Natural killer cell (primary cell): ENCODE data around the gene CAMK1. TPM values are rescaled to one million over a fixed set of nuclear protein-coding genes. Genes with fewer than 3 reads are reported as not detected.
A peak's percentile ranks its signal among the peaks of the same experiment; 100 is the strongest.

Source experiments
- ATAC-seq, 3 donors: fragments of 150-1000 bp in 2 of 3; fragments of 200-7000 bp in 1 of 3; cut with Tn5 transposase; 1 replicate in 1 of 3; 2 replicates in 2 of 3; pipeline ENCODE4 v1.10.0; 2021; ENCODE audit warnings: mild to moderate bottlenecking in 2 of 3, moderate library complexity in 2 of 3
- DNase-seq, 2 donors: peaks; one replicate each; pipeline versions ENCODE4 v3.0.0 to v3.0.0-alpha.2; 2013 to 2021; ENCODE audit warnings: mixed read lengths in 1 of 2
- H3K27ac ChIP-seq: one replicate; pipeline ENCODE4 v1.5.1; 2013; ENCODE audit warnings: mild to moderate bottlenecking, low read length
- H3K27me3 ChIP-seq: one replicate; pipeline ENCODE4 v1.6.1; 2013; ENCODE audit warnings: low read length; ENCODE audit not compliant: control insufficient read depth, insufficient read depth
- H3K36me3 ChIP-seq: one replicate; pipeline ENCODE4 v1.6.1; 2013; ENCODE audit warnings: low read length; ENCODE audit not compliant: control insufficient read depth, insufficient read depth
- H3K4me1 ChIP-seq: one replicate; pipeline ENCODE4 v1.6.1; 2013; ENCODE audit warnings: low read length; ENCODE audit not compliant: control insufficient read depth, insufficient read depth
- H3K4me3 ChIP-seq: one replicate; pipeline ENCODE4 v1.5.1; 2013; ENCODE audit warnings: low read length
- H3K9me3 ChIP-seq: one replicate; pipeline ENCODE4 v1.6.1; 2013; ENCODE audit warnings: low read length; ENCODE audit not compliant: control insufficient read depth, insufficient read depth
- H3K27ac Mint-ChIP-seq, 2 donors: one replicate each; pipeline ENCODE4 v1.8.0; 2022; ENCODE audit warnings: mild to moderate bottlenecking in 2 of 2, mixed read lengths in 2 of 2, moderate library complexity in 1 of 2
- H3K27me3 Mint-ChIP-seq, 2 donors: one replicate each; pipeline ENCODE4 v1.8.0; 2022; ENCODE audit warnings: low read depth in 2 of 2, mixed read lengths in 2 of 2
- H3K36me3 Mint-ChIP-seq: one replicate; pipeline ENCODE4 v1.8.0; 2022; ENCODE audit warnings: mixed read lengths
- H3K4me1 Mint-ChIP-seq, 2 donors: one replicate each; pipeline ENCODE4 v1.8.0; 2022; ENCODE audit warnings: mixed read lengths in 2 of 2
- H3K4me3 Mint-ChIP-seq: one replicate; pipeline ENCODE4 v1.8.0; 2022; ENCODE audit warnings: mild to moderate bottlenecking, moderate library complexity, mixed read lengths
- H3K9me3 Mint-ChIP-seq, 2 donors: one replicate each; pipeline ENCODE4 v1.8.0; 2022; ENCODE audit warnings: mixed read lengths in 2 of 2
- WGBS: methylation state at CpG from one replicate; pipeline ENCODE4 v1.1.7; 2013; ENCODE audit warnings: missing lambda C conversion rate; ENCODE audit not compliant: insufficient coverage; 5-methylcytosine and 5-hydroxymethylcytosine counted together
- intact Hi-C: fragments of 100-400 bp; cut with micrococcal nuclease; formaldehyde crosslinking; loops from one replicate; pipeline ENCODE4 v1.14.2; 2022
- total RNA-seq, 4 donors: library from RNA; stranded (reverse); fragments of 120-200 nt in 1 of 4; gene quantifications; one replicate each; pipeline versions ENCODE4 v1.2.3 to v1.2.4, GENCODE V29; 2013 to 2022
- TF ChIP-seq, protein P1 (sequence below): fragments of 200-600 bp; IDR thresholded peaks from one replicate; pipeline ENCODE4 v1.8.0; 2022; ENCODE audit warnings: antibody characterized with exemption

The CAMK1 gene
- total RNA-seq, 3 donors from 2014 or later (not counting 1 experiment from before 2014, with no cell fraction given), result 7.4 to 20.4 (median 8.7) TPM

- Mint-ChIP-seq H3K4me3 (peak overlapping the region; percentile 50), H3K9me3 (no peaks in the 10 kb centered on the region), H3K4me1 (peaks cover 33 to 49% of the 10 kb centered on the region in 2 donors), H3K27ac (peak overlapping the region; percentile 3 to 84), H3K36me3 (no peaks in the 10 kb centered on the region), H3K27me3 (no peaks in the 10 kb centered on the region)
- no peak for DNase-seq
- H3K27me3 ChIP-seq, result no peaks in the 10 kb centered on the region
- H3K27ac ChIP-seq, result no peak overlapping the region
- no peaks in the 10 kb centered on the region for H3K36me3 ChIP-seq
- TF ChIP-seq, protein P1, sequence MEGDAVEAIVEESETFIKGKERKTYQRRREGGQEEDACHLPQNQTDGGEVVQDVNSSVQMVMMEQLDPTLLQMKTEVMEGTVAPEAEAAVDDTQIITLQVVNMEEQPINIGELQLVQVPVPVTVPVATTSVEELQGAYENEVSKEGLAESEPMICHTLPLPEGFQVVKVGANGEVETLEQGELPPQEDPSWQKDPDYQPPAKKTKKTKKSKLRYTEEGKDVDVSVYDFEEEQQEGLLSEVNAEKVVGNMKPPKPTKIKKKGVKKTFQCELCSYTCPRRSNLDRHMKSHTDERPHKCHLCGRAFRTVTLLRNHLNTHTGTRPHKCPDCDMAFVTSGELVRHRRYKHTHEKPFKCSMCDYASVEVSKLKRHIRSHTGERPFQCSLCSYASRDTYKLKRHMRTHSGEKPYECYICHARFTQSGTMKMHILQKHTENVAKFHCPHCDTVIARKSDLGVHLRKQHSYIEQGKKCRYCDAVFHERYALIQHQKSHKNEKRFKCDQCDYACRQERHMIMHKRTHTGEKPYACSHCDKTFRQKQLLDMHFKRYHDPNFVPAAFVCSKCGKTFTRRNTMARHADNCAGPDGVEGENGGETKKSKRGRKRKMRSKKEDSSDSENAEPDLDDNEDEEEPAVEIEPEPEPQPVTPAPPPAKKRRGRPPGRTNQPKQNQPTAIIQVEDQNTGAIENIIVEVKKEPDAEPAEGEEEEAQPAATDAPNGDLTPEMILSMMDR, result no peak
- H3K4me1 ChIP-seq, result peaks cover 36% of the 10 kb centered on the region
- H3K4me3 ChIP-seq, result no peak overlapping the region
- H3K9me3 ChIP-seq, result no peaks in the 10 kb centered on the region
- WGBS, result 79% methylated on average over 7 of the region's 7 CpGs
- intact Hi-C loops, result no loop called here
- no peak for ATAC-seq
These were observed 2.3 kb downstream of the CAMK1 start for GRCh38 chr3:9767418-9767817.

- Mint-ChIP-seq H3K4me3 (no peak overlapping the region), H3K4me1 (peaks cover 29 to 46% of the 10 kb centered on the region in 2 donors), H3K36me3 (no peaks in the 10 kb centered on the region), H3K27me3 (no peaks in the 10 kb centered on the region), H3K27ac (peak overlapping the region in 1 of 2 donors; percentile 38), H3K9me3 (no peaks in the 10 kb centered on the region)
- no peak for ATAC-seq
- intact Hi-C loops, result no loop called here
- Histone ChIP-seq H3K27me3 (no peaks in the 10 kb centered on the region), H3K4me1 (peaks cover 36% of the 10 kb centered on the region), H3K9me3 (no peaks in the 10 kb centered on the region), H3K27ac (no peak overlapping the region), H3K36me3 (no peaks in the 10 kb centered on the region), H3K4me3 (no peak overlapping the region)
- TF ChIP-seq, protein P1, result no peak
- WGBS, result 94% methylated on average over 4 of the region's 4 CpGs
- DNase-seq, result no peak
These were observed 3.9 kb downstream of the CAMK1 start for GRCh38 chr3:9765865-9766264.

DNA sequence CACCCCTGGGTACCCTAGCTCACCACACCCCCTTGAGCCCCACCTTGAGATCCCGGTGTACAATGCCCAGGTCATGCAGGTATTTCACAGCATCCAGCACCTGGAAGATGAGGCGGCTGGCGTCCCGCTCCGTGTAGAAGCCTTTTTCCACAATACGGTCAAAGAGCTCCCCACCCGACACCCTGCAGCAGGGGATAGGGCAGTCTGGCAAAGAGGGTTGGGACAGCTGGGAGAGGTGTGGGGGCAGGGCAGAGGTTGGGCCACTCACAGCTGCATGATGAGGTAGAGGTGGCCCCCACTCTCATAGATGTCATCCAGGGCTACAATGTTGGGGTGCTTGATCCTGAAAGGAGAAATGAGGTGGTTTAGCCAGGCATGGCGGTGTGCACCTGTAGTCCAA, 6.9 kb downstream of the CAMK1 start:
- intact Hi-C loops, result no loop called here
- WGBS, result 99% methylated on average over 8 of the region's 8 CpGs
- peaks cover 10% of the 10 kb centered on the region for H3K36me3 ChIP-seq

DNA sequence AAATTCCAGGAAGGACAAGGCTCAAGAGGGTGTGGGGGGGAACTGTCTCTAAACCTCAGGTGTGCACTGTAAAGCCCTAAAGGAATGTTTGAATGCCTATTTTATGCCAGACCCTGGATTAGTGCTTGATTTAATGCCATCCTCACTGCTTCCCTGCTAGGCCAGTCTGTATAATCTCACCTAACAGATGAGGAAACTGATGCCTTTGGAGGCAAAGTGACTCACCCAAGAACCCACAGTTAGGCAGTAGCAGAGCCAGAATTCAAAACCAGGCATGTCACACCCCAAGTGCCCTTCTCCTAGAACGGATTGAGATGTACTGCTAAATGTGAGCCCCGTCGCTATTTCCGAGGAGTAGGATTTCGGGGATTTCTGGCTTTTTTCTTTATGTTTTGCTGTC, 7.8 kb downstream of the CAMK1 start:
- no peak for DNase-seq
- Histone ChIP-seq H3K4me1 (peaks cover under 1% of the 10 kb centered on the region), H3K9me3 (no peaks in the 10 kb centered on the region), H3K4me3 (no peak overlapping the region), H3K36me3 (peaks cover 19% of the 10 kb centered on the region), H3K27ac (no peak overlapping the region), H3K27me3 (no peaks in the 10 kb centered on the region)
- no peaks in the 10 kb centered on the region for H3K9me3 Mint-ChIP-seq
- H3K4me1 Mint-ChIP-seq, result peaks cover 3 to 19% of the 10 kb centered on the region in 2 donors
- H3K27ac Mint-ChIP-seq, result no peak overlapping the region
- H3K4me3 Mint-ChIP-seq, result no peak overlapping the region
- no peaks in the 10 kb centered on the region for H3K36me3 Mint-ChIP-seq
- 96% methylated on average over 5 of the region's 5 CpGs for WGBS
- H3K27me3 Mint-ChIP-seq, result no peaks in the 10 kb centered on the region
- TF ChIP-seq, protein P1, result no peak
- intact Hi-C loops, result no loop called here
- no peak for ATAC-seq

More for the DNA sequence above, 6.9 kb downstream of the CAMK1 start:
- Histone ChIP-seq H3K27me3 (no peaks in the 10 kb centered on the region), H3K9me3 (no peaks in the 10 kb centered on the region), H3K27ac (no peak overlapping the region), H3K4me1 (peaks cover 10% of the 10 kb centered on the region), H3K4me3 (no peak overlapping the region)
- TF ChIP-seq, protein P1, result no peak
- no peaks in the 10 kb centered on the region for H3K27me3 Mint-ChIP-seq
- ATAC-seq (no peak), DNase-seq (no peak)
- no peaks in the 10 kb centered on the region for H3K36me3 Mint-ChIP-seq
- H3K9me3 Mint-ChIP-seq, result no peaks in the 10 kb centered on the region
- no peak overlapping the region for H3K27ac Mint-ChIP-seq
- peaks cover 13 to 28% of the 10 kb centered on the region in 2 donors for H3K4me1 Mint-ChIP-seq
- H3K4me3 Mint-ChIP-seq, result no peak overlapping the region
